Esophagus (tissue), 2 donors: Measurements from ENCODE around the gene KRT23. TPM values are rescaled to one million over a fixed set of nuclear protein-coding genes. Genes with fewer than 3 reads are reported as not detected.

Experiments used
- H3K27ac ChIP-seq, 2 donors: one replicate each; pipeline ENCODE4 v1.5.1; 2013; ENCODE audit warnings: low read depth in 2 of 2, mild to moderate bottlenecking in 2 of 2, inconsistent platforms in 1 of 2, low read length in 1 of 2, moderate library complexity in 1 of 2
- H3K27me3 ChIP-seq, 2 donors: one replicate each; pipeline ENCODE4 v1.6.1; 2013; ENCODE audit warnings: low read length in 2 of 2, control low read depth in 1 of 2, mild to moderate bottlenecking in 1 of 2; ENCODE audit not compliant: insufficient read depth in 2 of 2, control insufficient read depth in 1 of 2
- H3K36me3 ChIP-seq, 2 donors: one replicate each; pipeline ENCODE4 v1.6.1; 2013; ENCODE audit warnings: low read length in 1 of 2; ENCODE audit not compliant: control insufficient read depth in 2 of 2, insufficient read depth in 2 of 2
- H3K4me1 ChIP-seq, 2 donors: one replicate each; pipeline ENCODE4 v1.6.1; 2013; ENCODE audit warnings: low read length in 1 of 2; ENCODE audit not compliant: control insufficient read depth in 2 of 2, insufficient read depth in 2 of 2
- H3K4me3 ChIP-seq, 2 donors: one replicate each; pipeline ENCODE4 v1.5.1; 2013; ENCODE audit warnings: low read length in 2 of 2, mild to moderate bottlenecking in 2 of 2, low read depth in 1 of 2, moderate library complexity in 1 of 2
- H3K9me3 ChIP-seq, 2 donors: one replicate each; pipeline ENCODE4 v1.6.1; 2013; ENCODE audit warnings: mild to moderate bottlenecking in 2 of 2, low read depth in 1 of 2, low read length in 1 of 2, moderate library complexity in 1 of 2; ENCODE audit not compliant: control insufficient read depth in 2 of 2, insufficient read depth in 1 of 2
- WGBS, 2 donors: extraction: QIAGEN DNeasy Blood & Tissue Kit; methylation state at CpG; one replicate each; pipeline ENCODE4 v1.1.7; 2013; 5-methylcytosine and 5-hydroxymethylcytosine counted together
- polyA plus RNA-seq, 2 donors: library from polyadenylated mRNA; stranded (reverse); fragments of 200-250 nt; gene quantifications; one replicate each; pipeline ENCODE4 v1.2.3, GENCODE V29; 2013
- donor health status: healthy with polysubstance abuse.
- donor health status: Bipolar disorder and iron deficiency.

Gene KRT23
- polyA plus RNA-seq, 2 donors: 5.1 to 23.6 TPM

DNA sequence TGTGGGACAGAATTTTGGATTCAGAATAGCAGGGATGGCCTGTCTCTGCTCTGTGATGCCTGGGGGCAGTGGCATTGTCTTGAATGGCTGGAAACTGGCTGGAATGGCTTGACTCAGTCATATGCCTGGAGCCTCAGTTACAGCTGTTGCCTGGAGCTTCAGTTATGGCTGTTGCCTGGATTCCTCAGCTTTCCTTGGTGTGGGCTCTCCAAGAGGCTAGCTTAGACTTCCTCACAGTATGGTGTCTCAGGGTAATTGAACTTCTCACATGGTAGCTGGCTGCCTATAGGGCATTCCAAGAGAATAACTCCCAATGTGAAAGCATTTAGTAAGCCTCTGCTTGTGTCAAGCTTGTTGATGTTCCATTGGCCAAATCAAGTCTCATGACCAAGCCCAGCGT, 21.1 kb downstream of the KRT23 start:
- H3K9me3 ChIP-seq: peaks cover 0 to 2% of the 10 kb centered on the region in 2 donors
- H3K36me3 ChIP-seq: no peaks in the 10 kb centered on the region
- 33 to 48% methylated on average over 1 of the region's 1 CpG for WGBS, 2 donors
- H3K27ac ChIP-seq: no peak overlapping the region
- H3K4me3 ChIP-seq: no peak overlapping the region
- no peaks in the 10 kb centered on the region for H3K27me3 ChIP-seq
- H3K4me1 ChIP-seq: no peaks in the 10 kb centered on the region

DNA sequence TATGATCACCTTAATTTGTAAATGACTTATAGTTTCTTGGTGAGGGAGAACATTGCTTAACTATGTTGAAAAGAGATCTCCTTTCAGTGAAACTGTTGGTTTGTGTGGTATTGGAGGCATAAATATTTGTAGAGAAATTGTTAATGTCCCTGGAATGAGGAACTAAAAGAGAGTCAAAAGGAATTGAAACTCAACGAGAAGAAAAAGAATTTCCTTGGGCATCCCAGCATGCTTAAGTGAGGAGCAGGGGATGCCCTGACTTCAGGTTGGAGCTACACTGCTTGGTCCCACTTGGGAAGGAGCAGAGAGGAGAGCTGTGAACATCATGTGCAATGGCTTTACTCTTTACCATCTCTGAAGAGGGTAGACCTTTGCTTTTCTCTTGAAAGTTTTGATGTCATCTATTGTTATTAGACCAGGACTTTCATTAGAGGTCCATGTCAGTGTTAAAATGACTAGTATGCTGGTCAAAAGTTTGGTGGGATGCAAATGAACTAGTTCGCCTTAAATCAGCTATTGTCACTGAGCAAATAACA, 21.7 kb downstream of the KRT23 start:
- Histone ChIP-seq H3K9me3 (peaks cover 0 to 2% of the 10 kb centered on the region in 2 donors), H3K27me3 (no peaks in the 10 kb centered on the region), H3K4me3 (no peak overlapping the region), H3K27ac (peak overlapping the region in 1 of 2 donors; percentile 21), H3K36me3 (no peaks in the 10 kb centered on the region), H3K4me1 (no peaks in the 10 kb centered on the region)
- WGBS, 2 donors: 52 to 53% methylated on average over 2 of the region's 2 CpGs

- WGBS, 2 donors: 32 to 50% methylated on average over 3 of the region's 3 CpGs
- Histone ChIP-seq H3K27me3 (no peaks in the 10 kb centered on the region), H3K27ac (no peak overlapping the region), H3K36me3 (no peaks in the 10 kb centered on the region), H3K9me3 (peaks cover 0 to 2% of the 10 kb centered on the region in 2 donors), H3K4me1 (peaks cover 0 to under 1% of the 10 kb centered on the region in 2 donors), H3K4me3 (no peak overlapping the region)
These were observed 22.2 kb downstream of the KRT23 start for GRCh38 chr17:40915199-40915661.

DNA sequence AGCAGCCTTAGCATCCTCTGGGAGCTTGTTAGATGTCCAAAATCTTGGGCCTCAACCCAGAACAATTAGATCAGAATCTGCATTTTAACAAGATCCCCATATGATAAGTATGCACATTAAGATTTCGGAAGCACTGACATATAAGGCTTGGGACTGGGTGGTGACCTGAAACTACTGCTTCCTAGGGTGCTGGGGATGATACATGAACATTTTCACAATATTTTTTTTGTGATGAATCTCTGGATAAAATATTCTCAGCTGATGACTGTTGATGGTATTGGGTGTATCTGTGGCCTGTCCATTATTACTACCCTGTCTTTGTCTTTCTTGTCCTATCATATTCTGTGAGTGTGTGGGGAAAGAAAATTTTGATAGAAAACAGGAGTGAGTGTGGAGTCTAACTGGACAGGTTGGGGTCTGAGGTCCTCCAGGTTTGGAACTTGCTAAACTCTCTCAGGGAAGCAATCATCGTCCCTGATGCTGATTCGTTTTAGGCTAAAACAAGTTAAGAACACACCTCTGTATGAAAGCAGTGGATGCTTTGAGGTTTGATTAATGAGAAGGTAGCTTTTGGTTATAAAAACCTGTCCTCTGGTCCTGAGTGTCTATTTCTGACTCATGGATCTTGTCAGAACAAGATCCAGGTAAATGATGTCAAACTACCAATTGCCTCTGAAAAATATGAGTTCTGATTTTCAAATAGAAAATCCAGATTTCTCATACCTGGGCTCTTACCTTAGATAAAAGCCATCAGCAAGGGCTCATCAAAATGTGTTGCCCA, 23.2 kb downstream of the KRT23 start:
- no peaks in the 10 kb centered on the region for H3K27me3 ChIP-seq
- H3K36me3 ChIP-seq: no peaks in the 10 kb centered on the region
- H3K27ac ChIP-seq: peak overlapping the region; percentile 19 to 45
- no peak overlapping the region for H3K4me3 ChIP-seq
- 56 to 79% methylated on average over 3 of the region's 3 CpGs for WGBS, 2 donors
- peaks cover 0 to 2% of the 10 kb centered on the region in 2 donors for H3K4me1 ChIP-seq
- peaks cover 0 to 2% of the 10 kb centered on the region in 2 donors for H3K9me3 ChIP-seq

- Histone ChIP-seq H3K36me3 (no peaks in the 10 kb centered on the region), H3K4me3 (no peak overlapping the region), H3K27me3 (no peaks in the 10 kb centered on the region), H3K9me3 (peaks cover 0 to 2% of the 10 kb centered on the region in 2 donors), H3K4me1 (peaks cover 0 to 2% of the 10 kb centered on the region in 2 donors), H3K27ac (peak overlapping the region in 1 of 2 donors; percentile 47)
- 85 to 86% methylated on average over 13 of the region's 13 CpGs for WGBS, 2 donors
These were observed 24.8 kb downstream of the KRT23 start for GRCh38 chr17:40912486-40913210.

- H3K4me3 ChIP-seq: no peak overlapping the region
- H3K9me3 ChIP-seq: no peaks in the 10 kb centered on the region
- no peaks in the 10 kb centered on the region for H3K36me3 ChIP-seq
- H3K4me1 ChIP-seq: peaks cover 0 to 2% of the 10 kb centered on the region in 2 donors
- H3K27ac ChIP-seq: peak overlapping the region; percentile 53 to 80
- H3K27me3 ChIP-seq: no peaks in the 10 kb centered on the region
- WGBS, 2 donors: 35 to 47% methylated on average over 3 of the region's 3 CpGs
These were observed 27.0 kb downstream of the KRT23 start for GRCh38 chr17:40910441-40910841.

DNA sequence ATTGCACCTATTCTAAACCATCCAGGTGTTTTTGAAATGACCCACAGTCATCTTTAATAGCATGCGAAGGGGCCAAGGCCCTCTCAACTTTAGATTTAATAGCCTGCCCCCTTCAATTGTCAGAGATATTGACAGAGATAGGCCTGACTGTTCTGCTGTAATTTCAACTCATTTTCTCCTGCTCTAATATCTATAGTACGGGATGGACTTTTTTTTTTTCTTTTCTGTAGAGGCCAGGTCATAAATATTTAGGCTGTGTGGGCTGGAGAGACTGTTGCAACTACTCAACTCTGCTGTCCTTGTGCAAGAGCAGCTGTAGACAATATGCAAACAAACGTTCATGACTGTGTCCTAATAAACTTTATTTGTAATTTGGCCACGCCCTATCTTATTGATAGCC, 27.7 kb downstream of the KRT23 start:
- Histone ChIP-seq H3K27ac (peak overlapping the region in 1 of 2 donors; percentile 80), H3K36me3 (no peaks in the 10 kb centered on the region), H3K9me3 (no peaks in the 10 kb centered on the region), H3K4me3 (no peak overlapping the region), H3K27me3 (no peaks in the 10 kb centered on the region), H3K4me1 (peaks cover 0 to 2% of the 10 kb centered on the region in 2 donors)
- 26 to 31% methylated on average over 4 of the region's 4 CpGs for WGBS, 2 donors

- peak overlapping the region in 1 of 2 donors; percentile 80 for H3K27ac ChIP-seq
These were observed 28.1 kb downstream of the KRT23 start for GRCh38 chr17:40909351-40909750.

DNA sequence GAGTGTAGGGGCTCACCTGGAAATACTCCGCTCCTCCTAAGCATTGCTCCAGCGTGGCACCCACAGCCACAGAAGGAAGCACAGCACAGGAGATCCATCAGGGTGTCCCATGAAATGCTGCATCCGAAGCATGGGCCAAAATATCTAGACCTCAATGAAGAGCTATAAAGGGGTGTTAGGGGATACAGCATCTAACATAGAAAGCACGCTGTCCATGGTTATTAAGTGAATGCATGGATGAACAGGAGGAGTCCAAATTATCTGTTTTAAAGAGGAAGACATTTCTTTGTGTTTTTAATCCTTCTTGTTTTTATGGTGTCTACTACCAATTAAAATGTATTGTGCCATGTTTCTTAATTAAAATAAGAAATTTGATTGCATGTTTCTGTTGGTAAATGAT, 30.8 kb downstream of the KRT23 start:
- Histone ChIP-seq H3K27ac (no peak overlapping the region), H3K9me3 (no peaks in the 10 kb centered on the region), H3K27me3 (no peaks in the 10 kb centered on the region), H3K4me1 (peaks cover 0 to 7% of the 10 kb centered on the region in 2 donors), H3K4me3 (no peak overlapping the region), H3K36me3 (no peaks in the 10 kb centered on the region)
- WGBS, 2 donors: 87 to 91% methylated on average over 4 of the region's 4 CpGs

More at GRCh38 chr17:40909351-40909750, 28.1 kb downstream of the KRT23 start:
- H3K9me3 ChIP-seq: no peaks in the 10 kb centered on the region
- no peak overlapping the region for H3K4me3 ChIP-seq
- WGBS, 2 donors: 0 to 1% methylated on average over 5 of the region's 5 CpGs
- H3K4me1 ChIP-seq: peaks cover 0 to 2% of the 10 kb centered on the region in 2 donors
- no peaks in the 10 kb centered on the region for H3K36me3 ChIP-seq
- no peaks in the 10 kb centered on the region for H3K27me3 ChIP-seq
